Measurements from ENCODE around the gene PPRC1.

The PPRC1 gene, protein sequence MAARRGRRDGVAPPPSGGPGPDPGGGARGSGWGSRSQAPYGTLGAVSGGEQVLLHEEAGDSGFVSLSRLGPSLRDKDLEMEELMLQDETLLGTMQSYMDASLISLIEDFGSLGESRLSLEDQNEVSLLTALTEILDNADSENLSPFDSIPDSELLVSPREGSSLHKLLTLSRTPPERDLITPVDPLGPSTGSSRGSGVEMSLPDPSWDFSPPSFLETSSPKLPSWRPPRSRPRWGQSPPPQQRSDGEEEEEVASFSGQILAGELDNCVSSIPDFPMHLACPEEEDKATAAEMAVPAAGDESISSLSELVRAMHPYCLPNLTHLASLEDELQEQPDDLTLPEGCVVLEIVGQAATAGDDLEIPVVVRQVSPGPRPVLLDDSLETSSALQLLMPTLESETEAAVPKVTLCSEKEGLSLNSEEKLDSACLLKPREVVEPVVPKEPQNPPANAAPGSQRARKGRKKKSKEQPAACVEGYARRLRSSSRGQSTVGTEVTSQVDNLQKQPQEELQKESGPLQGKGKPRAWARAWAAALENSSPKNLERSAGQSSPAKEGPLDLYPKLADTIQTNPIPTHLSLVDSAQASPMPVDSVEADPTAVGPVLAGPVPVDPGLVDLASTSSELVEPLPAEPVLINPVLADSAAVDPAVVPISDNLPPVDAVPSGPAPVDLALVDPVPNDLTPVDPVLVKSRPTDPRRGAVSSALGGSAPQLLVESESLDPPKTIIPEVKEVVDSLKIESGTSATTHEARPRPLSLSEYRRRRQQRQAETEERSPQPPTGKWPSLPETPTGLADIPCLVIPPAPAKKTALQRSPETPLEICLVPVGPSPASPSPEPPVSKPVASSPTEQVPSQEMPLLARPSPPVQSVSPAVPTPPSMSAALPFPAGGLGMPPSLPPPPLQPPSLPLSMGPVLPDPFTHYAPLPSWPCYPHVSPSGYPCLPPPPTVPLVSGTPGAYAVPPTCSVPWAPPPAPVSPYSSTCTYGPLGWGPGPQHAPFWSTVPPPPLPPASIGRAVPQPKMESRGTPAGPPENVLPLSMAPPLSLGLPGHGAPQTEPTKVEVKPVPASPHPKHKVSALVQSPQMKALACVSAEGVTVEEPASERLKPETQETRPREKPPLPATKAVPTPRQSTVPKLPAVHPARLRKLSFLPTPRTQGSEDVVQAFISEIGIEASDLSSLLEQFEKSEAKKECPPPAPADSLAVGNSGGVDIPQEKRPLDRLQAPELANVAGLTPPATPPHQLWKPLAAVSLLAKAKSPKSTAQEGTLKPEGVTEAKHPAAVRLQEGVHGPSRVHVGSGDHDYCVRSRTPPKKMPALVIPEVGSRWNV (N-terminal part only)

DNA sequence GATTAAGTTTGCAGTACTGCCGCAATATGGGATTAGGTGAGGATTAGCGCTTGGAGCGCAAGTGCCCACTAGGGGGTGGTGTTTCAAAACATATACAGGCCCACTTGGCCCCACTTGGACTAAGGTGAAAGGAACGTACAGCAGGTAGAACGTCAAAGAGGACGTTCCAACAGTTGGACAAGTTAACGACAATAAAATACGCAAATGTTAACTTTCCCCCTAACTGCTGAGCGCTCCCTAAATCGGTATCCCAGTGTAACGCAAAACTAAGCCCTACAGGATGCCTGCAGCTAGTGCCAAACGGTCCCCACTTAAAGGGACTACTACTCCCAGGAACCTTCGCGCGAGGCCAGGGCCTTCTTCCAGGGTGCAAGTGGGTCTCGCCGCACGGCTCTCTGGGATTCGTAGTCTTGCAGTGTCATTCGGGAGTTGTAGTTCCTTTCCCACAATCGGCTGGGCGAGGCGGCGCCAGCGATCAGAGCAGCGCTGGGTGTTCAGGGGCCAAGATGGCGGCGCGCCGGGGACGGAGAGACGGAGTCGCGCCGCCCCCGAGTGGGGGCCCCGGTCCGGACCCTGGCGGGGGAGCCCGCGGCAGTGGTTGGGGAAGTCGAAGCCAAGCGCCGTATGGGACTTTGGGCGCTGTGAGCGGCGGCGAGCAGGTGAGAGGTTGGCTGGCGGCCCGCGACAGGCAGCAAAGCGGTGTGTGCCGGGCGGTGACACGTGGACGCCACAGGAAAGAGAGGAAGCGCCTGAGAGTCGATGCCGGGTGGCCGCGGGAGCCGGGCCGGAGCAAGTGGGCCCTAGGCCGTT is at the start of gene PPRC1:
Gene PPRC1, plus strand, starts transcription at position 478 of the 810 bp plus-strand sequence. Its CDS starts 29 bp downstream, at position 507.
- peak; percentile 92 to 94 (median 93) for DNase-seq

DNA sequence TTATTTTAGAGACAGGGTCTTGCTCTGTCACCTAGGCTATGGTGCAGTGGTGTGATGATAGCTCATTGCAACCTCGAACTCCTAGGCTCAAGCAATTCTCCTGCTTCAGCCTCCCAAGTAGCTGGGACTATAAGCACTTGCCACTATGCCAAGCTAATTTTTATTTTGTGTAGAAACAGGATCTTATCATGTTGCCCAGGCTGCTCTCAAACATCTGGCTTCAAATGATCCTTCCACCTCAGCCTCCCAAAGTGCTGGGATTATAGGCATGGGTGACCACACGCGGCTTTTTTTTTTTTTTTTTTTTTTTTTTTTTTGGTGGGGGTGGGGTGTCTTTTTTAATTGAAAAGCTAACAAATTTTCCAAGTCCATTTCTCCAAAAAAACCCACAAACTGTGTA is 49.3 kb upstream of the PPRC1 start:
- DNase-seq = no peak

DNA sequence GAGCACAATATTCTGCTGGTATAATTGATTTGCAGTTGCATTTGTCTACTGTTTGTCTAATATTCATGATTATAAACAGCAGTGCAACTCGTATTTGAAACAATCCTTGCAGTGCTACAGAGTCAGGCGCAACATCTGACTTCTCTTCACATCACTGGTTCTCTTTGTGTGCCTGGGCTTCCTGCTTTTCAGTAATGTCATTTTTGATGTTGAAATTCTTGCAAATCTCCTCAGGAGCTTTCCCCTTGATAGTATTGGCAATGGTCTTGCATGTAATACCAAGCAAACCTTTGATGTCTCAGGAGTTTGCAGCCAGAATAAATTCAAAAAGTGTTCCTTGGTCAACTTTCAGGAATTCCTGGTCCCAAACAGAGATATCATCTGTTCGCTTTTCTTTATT is 47.5 kb upstream of the PPRC1 start:
- DNase-seq = no peak

DNA sequence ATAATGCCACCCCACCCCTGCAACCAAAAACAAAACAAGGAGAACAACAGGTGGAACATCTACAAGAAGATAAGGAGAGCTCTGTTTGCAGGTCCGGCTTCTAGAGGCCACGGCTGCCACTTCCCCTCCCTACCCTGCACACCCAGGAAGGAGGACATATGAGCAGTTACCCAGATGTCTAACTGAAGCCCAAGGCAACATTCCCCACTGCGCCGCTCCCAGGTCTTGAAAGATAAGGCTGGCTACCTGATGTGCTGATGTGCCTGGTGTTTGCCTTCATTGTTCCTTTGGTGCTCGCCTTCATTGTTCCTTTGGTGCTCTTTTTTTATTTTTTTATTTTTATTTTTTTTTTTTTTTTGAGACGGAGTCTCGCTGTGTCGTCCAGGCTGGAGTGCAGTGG is 46.6 kb upstream of the PPRC1 start:
- no peak for DNase-seq

DNA sequence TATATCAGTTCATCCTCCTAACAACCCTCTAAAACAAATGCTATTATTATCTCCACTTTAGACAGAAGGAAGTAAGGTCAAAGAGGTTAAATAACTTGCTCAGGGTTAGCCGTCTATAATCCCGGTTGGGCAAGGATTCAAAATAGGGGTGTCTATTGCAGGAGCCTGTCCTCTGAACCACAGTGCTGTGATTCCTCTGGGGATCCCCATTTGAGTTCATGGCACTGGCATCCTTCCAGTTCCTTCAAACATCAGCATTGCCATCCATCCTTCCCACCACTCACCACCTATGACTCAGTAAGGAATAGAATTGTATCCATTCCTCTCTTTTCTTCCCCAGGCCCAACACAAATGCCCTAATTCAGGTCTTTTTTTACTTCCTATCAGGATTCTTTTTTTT is 42.1 kb upstream of the PPRC1 start:
- no peak for DNase-seq

DNA sequence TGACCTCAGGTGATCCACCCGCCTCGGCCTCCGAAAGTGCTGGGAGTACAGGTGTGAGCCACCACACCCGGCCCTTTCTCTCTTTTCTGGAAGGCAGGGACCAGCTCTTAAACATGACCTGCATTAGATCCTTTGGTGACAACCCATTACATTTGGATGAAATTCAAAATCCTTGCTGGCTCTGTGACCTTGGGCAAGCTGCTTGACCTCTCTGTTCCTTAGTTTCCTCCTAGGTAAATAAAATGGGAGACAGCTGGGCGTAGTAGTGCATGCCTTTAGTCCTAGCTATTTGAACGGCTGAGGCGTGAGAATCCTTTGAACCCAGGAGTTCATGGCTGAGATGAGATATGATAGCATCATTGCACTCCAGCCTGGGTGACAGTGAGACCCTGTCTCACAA is 36.4 kb upstream of the PPRC1 start:
- no peak for DNase-seq

DNA sequence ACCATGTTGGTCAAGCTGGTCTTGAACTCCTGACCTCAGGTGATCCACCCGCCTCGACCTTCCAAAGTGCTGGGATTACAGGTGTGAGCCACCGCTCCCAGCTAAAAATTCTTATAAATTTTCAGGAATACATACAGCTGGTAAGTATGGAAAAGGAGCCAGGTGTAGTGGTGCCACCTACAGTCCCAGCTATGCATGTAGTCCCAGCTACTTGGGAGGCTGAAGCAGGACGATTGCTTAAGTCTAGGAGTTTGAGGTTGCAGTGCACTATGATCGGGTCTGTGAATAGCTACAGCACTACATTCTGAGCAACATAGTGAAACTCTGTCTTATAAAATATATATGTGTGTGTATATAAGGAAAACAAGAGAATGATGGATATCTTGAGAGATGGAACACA is 31.7 kb upstream of the PPRC1 start:
- DNase-seq = no peak

DNA sequence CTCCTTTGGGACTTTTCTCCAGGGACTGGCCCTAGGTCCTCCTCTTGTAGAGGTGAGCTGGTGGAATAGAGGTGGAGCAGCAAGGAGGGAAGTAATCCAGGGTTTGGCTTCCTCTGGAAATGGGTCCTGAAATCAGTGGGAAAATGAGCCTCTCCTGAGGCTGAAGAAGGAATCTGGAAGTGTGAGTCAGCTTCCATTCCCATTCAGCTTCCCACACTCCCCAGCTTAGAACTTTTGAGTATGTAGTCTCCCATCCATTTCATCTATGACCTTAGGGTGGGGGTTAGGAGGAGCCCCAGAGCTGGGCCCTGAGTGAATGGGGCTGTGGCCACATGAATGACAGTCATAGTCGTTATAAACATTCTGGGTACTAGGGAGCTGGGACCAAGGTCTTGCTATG is 30.4 kb upstream of the PPRC1 start:
- DNase-seq = no peak

DNA sequence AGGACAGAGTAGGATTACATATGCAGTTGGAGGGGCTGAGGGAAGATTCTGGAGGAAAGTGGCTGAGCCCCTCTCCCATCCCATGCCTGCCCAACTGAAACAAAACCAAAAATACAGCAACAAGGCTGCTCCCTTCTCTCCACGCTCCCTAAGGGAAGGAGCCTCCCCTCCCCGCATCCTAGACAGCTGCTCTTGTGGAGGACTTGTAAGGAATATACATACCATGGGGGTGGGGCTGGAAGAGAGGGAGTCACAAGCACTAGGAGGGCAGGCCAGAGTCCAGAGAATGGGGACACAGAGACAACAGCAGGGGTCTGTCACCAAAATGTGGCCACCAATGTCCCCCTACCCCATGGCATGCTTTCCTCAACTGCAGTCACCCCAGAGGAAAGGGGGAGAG is 25.8 kb upstream of the PPRC1 start:
- no peak for DNase-seq

DNA sequence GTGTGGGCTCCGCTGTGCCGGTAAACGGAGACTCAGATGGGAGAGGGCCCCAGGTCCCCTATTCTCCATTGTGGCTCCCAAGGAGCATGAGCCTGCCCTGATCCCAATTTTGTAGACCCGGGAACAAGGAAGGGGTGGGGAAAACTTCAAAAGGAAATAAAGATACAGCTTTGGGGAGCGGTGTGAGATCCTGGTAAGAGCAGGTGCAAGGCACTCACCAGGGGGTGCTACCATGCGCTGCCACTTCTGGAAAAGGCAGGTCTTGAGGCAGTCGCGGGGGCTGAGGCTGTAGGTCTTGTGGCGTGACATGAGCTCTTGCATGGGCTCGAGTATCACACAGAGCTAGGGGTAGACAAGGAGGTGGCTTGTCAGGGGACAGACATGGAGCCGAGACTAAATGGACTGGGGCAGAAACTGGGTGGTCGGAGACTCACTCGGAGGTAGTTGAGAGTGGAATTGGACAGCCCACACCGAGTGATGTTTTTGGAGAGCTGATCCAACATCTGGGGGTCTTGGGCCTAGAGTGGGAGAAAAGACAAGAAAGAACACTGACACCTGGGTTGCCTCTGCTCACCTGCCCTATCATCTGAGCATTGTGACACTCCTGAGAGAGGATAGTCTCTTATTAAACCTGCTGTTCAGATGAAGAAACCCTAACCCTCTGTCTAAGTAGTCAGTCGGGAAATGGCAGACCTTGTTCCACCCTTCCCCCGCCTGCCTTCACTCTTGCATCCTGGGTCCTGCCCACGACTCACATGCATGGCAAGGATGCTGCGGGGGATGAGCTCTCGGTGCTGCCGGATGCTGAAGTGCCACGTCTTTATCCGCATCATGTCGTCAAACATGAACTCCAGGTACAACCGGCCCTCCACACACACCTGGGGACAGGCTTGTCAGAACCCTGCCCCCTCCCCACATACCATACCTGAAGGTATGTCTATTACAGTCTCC is 23.4 kb upstream of the PPRC1 start:
- DNase-seq = no peak

DNA sequence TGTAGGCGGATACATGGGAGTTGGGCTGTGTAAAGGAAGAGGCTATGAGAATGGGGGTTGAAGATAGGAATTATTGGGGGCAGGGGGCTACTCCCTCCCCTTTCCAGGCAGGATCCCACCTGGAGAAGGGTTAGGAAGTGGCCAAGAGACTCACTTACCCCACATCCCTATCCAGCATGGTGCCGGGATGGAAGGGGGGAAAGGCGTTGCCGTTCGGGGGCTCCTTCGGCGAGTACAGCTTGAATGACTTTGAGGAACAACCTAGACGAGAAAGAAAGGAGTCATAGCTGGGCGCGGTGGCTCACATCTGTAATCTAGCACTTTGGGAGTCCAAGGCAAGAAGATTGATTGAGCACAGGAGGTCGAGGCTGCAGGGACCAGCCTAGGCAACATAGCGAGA is 21.6 kb upstream of the PPRC1 start:
- DNase-seq = no peak

DNA sequence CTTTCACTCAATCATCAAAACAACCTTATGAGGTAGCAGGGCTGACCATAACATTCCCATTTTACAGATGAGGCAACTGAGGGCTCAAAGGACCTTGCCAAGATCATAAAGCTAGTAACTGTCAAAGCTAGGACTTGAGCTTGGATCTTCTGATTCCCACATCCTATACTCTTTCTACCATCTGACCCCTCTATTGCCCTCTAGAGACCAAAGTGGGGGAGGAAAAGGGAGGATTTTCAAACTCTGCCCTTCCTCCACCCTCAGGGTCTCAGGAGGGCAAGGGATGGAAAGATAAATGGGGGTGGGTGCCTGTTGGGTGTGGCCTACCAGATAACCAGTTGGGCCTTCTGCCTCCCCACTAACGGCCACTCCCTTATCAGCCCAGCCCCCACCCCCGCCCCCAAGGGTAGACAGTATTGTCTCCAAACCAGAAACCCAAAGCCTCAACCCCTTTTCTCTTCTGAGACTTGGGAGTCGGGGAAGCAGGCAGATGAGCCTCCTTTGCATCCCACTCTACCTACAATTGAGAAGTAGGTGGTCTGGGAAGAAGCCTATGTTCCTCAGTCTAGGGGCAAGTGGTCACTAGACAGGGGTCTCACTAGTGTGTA is 20.5 kb upstream of the PPRC1 start:
- no peak for DNase-seq

DNA sequence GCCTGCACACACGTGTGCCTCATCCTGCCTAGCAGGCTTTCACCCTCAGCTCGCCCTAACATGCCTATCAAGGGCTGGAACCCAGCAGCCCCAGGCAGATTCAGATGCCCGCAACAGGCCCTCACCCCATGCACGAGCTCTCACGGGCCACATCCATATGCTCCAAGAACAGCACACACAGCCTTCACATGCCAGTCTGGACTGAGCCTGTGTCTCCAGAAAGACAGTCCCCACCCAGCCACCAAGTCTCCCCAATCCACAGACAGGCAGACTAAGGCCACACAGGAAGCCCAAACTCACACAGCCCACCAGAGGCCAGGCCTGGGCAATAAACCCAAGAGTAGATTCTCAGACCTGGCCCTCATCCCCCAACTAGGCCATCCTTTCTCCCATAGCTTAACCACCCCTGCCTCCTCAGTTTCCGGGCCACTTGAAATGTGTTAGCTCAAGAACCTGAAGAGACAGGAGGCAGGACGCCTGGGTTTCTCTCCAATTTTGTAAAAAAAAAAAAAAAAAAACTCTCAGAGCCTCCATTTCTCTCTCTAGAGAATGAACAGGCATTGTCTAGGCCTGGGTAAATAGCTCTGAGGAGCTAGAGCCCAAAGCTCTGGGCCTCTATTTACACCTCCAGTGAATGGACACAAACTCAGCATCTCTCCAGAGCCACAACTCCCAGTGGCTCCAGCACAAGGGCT is 19.4 kb upstream of the PPRC1 start:
- no peak for DNase-seq

DNA sequence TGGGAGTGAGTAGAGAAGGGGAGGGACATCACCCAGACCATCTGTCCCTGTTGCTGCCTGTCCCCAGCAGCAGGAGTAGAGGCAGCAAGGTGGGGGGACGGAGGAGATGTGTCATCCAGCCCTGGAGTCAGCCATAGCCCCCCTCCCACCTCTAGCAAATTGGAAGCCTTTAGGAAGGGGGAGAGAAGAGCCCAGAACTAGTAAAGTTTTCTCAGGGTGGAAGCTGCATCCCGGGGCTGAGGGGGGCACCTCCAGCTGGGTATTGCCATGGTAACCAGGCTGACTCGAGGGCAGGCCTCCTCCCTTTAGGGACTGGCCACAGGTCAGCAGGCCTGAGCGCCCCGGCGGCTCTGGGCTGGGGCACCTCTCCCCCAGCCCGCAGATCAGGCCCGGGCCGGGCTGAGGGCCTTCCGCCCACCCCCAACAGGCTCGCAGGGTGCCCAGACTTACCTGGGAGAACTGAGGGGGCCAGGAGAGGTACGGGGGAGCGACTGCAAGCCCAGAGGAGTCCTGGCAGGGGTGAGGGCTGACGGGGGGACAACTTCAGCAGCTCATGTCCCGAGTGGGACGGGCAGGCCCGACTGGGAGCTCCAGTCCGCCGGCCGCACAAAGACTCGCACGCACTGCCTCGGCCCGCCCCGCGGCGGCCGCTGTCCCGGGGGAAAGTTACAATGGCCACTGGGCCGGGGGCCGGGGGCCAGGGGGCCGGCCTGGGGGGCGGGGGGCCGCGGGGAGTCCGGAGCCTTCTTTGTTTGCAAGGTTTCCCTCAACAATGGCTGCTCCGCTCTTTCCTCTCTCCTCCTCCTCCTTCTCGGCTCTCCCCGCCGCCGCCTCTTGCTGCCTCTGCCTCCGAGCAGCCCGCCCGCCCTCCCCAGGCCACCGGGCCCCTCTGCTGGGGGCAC is 18.6 kb upstream of the PPRC1 start:
- no peak for DNase-seq

DNA sequence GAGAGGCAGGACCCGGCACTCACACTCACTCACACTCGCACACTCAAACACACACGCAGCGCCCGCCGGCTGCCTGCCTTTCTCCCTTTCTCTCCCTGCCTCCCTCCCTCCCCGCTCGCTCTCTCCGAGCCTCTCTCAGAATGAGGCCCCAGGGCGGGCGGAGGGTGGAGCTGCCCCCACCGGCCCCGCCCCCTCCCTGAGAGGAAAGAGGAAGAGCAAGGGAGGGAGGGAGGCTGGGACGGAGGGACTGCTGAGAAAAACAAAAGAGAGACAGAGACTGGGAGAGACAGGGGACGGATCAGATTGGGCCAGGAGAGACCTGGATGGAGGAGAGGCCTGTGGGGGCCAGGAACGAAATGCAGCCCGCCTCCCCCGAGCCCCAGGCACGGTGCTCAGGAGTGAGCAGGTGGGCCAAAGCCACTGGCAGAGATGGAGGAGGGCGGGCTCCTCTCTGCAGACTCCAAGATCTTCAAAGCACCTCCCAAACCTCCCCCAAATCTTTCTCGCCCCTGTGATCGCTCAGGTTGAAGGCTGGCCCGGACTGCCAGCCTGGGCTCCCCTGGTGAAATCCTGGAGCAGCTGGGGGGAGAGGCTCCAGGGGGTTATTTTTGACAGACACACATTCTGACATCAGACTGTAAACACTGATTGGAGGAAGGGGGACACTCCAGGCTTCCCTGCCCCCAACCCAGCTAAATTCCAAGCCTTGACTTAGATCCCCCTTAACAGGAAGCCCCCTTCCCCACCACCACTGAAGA is 17.8 kb upstream of the PPRC1 start:
- peak; percentile 66 to 72 (median 70) for DNase-seq

DNA sequence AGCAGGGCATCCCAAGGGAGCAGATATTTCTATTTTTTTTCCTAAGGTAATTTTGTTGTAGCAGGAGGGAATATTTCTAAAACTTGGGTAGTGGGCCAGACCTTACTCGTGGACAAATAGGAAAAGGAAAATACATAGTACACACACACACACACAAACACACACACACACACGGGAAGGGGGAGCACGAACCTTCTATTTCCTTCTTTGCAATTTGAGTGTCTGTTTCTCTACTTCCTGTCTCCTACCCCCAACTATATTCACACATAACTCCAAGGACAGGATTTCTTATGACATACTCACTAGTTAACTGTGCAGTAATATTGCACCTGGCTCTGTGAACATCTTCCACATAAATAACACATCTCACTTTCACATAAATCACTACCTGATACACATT is 17.1 kb upstream of the PPRC1 start:
- no peak for DNase-seq

DNA sequence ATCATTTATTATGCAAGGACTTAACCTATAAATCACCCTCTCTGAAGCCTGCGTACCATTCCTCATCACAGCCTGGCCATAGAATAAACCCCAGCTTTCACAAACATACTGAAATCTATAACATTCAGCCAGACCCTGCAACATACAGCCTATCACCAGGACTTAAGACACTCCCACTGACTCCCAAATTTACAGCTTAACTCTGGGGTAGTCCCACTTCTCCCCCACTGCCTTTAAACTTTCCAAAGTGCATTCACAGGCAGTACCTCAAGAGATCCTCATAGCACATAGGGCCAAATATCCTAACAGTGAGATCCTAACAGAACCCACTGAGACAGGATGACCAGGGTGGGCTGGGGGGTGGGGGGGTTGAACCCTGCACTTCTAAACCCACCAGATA is 16.2 kb upstream of the PPRC1 start:
- DNase-seq = no peak

Data from activated CD4-positive, CD25-positive, alpha-beta regulatory T cell (primary cell).